Measurements from ENCODE around the gene PMEPA1. TPM values are rescaled to one million over a fixed set of nuclear protein-coding genes. Genes with fewer than 3 reads are reported as not detected.

Gene PMEPA1
- total RNA-seq, 1 donor from 2014 or later: 0.82 TPM

DNA sequence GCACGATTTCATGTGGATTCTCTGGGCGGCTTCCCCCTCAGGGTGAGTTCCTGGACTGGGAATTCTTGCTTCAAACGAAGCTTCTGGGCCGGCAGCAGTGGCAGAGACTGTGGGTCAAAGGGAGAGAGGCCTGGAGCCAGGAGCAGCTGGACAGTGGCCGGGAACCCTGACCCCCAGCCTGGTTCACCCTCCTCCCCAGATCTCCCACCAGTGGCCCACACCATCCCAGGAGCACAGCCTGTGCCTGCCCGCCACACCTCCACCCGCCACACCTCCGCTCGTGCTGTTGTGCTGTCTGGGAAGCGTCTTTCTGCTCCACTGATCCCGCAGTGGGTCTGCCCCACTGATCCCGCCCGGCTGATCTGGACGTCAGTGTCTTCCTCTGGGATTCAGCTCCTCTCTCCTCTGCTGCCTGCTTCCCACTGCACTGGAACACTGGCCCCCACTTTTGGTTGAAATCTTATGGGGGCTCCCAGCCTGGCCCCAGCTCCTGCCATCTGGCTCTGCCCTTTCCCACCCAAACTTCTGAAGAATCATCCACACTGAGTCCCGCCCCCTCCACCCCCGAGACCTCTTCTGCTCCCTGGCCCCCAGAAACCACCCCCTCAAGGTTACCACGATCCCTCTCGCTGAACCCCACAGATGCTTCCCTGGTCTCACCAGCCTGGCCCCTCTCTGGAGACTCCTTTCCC is 99.4 kb downstream of the PMEPA1 start:
- peaks cover 30% of the 10 kb centered on the region for H3K36me3 Mint-ChIP-seq (ENCODE audit: low read depth)
- no peak for DNase-seq
- intact Hi-C loops (cut with micrococcal nuclease): no loop called here
- H3K4me3 Mint-ChIP-seq: no peak overlapping the region
- H3K27ac Mint-ChIP-seq: no peak overlapping the region
- peaks cover 16% of the 10 kb centered on the region for H3K27me3 Mint-ChIP-seq
- no peaks in the 10 kb centered on the region for H3K4me1 Mint-ChIP-seq
- no peaks in the 10 kb centered on the region for H3K9me3 Mint-ChIP-seq

GRCh38 chr20:57609842-57610167 is 100.0 kb downstream of the PMEPA1 start:
- intact Hi-C loops (cut with micrococcal nuclease): no loop called here
- Mint-ChIP-seq H3K4me3 (no peak overlapping the region), H3K36me3 (ENCODE audit: low read depth) (peaks cover 27% of the 10 kb centered on the region), H3K27me3 (peaks cover 15% of the 10 kb centered on the region), H3K9me3 (no peaks in the 10 kb centered on the region), H3K4me1 (peaks cover 5% of the 10 kb centered on the region), H3K27ac (no peak overlapping the region)
- no peak for DNase-seq

DNA sequence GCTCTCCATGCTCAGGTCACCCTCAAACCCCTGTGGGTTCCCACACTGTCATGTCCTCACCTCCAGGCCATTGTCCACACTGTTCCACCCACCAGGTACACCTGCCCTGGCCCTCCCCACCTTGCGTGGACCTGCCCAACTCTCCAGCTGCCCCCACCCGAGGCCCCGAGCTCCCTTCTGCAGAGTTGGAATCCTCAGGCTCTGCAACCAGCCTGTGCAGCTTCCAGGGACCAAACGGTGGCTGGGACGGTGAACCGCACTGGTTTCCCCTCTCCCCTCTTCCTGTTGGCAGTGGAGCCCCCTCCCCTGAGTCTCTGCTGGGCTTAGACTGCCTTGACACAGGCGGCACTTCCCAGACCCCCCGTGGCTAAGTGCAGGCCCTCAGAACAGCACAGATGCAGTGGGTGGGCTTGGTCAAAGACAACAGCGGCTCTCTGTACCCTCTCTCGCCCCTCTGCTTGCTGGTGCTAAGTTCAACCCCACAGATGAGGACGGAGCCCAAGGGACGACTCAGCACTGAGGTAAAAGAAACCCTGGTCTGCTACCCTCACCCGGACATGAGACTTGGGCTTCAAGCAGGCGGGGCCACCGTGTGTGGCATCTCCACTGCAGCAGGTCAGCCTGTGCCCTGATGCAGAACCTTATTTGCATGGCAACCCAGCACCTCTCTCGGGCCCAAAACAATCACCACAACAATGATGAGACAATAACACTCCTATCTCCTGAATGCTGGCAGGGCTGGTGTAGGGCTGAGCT is 100.6 kb downstream of the PMEPA1 start:
- Mint-ChIP-seq H3K9me3 (no peaks in the 10 kb centered on the region), H3K36me3 (ENCODE audit: low read depth) (peaks cover 23% of the 10 kb centered on the region), H3K27ac (no peak overlapping the region), H3K4me1 (peaks cover 5% of the 10 kb centered on the region), H3K4me3 (no peak overlapping the region), H3K27me3 (peaks cover 15% of the 10 kb centered on the region)
- intact Hi-C loops (cut with micrococcal nuclease): no loop called here
- DNase-seq: no peak

DNA sequence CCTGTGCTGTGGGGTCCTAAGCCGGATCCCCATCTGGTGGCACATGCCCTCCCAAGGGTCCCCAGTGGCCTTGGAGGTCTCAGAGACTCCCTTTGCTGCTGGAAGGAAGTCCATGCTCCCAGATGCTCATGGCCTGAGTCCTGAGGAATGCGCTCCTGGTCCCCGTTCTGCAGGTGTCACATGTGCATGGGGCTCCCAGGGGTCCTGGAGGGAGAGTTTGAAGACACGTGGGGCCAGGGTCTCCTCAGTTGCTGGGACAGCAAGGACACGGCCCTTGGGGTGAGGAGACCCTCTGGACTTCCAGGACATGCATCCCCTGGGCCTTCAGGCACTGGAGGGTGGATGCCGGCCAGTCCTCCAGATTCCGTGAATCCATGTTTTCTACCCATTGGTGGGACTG is 101.3 kb downstream of the PMEPA1 start:
- Mint-ChIP-seq H3K4me1 (peaks cover 5% of the 10 kb centered on the region), H3K27me3 (peaks cover 15% of the 10 kb centered on the region), H3K27ac (no peak overlapping the region), H3K36me3 (ENCODE audit: low read depth) (peaks cover 21% of the 10 kb centered on the region), H3K9me3 (no peaks in the 10 kb centered on the region), H3K4me3 (no peak overlapping the region)
- intact Hi-C loops (cut with micrococcal nuclease): no loop called here
- no peak for DNase-seq

DNA sequence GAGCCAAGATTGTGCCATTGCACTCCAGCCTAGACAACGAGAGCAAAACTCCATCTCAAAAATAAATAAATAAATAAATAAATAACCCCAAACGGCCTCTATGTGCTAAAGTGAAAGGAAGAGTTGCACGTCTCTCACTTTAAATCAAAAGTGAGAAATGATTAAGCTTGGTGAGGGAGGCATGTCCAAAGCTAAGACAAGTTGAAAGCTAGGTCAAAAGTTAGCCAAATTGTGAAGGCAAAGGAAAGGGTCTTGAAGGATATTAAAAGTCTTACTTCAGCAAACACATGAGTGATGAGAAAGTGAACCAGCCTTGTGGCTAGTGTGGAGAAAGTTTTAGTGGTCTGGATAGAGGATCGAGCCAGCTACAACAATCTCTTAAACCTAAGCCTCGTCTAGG is 103.9 kb downstream of the PMEPA1 start:
- no peaks in the 10 kb centered on the region for H3K9me3 Mint-ChIP-seq

DNA sequence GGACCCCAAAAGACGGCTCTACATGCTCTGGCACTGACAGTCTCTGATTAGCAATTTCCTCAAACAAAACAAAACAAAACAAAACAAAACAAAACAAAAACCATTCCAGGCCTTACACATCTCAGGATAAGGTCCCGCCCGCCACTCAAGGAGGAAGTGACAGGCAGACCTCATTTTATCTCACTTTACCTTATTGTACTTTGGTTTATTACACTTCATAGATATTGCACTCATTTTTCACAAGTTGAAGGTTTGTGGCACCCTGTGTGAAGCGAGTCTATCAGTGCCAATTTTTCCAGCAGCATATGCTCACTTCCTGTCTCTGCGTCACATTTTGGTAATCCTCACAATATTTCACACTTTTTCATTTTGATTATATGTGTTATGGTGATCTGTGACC is 104.8 kb downstream of the PMEPA1 start:
- Mint-ChIP-seq H3K9me3 (no peaks in the 10 kb centered on the region), H3K27me3 (peaks cover 28% of the 10 kb centered on the region), H3K4me3 (no peak overlapping the region), H3K36me3 (ENCODE audit: low read depth) (peaks cover 11% of the 10 kb centered on the region), H3K4me1 (peaks cover 12% of the 10 kb centered on the region), H3K27ac (no peak overlapping the region)
- no peak for DNase-seq
- intact Hi-C loops (cut with micrococcal nuclease): no loop called here

More for the DNA sequence above, 103.9 kb downstream of the PMEPA1 start:
- intact Hi-C loops (cut with micrococcal nuclease): no loop called here
- DNase-seq: no peak
- Mint-ChIP-seq H3K36me3 (ENCODE audit: low read depth) (peaks cover 16% of the 10 kb centered on the region), H3K4me1 (peaks cover 9% of the 10 kb centered on the region), H3K4me3 (no peak overlapping the region), H3K27me3 (peaks cover 25% of the 10 kb centered on the region), H3K27ac (no peak overlapping the region)

DNA sequence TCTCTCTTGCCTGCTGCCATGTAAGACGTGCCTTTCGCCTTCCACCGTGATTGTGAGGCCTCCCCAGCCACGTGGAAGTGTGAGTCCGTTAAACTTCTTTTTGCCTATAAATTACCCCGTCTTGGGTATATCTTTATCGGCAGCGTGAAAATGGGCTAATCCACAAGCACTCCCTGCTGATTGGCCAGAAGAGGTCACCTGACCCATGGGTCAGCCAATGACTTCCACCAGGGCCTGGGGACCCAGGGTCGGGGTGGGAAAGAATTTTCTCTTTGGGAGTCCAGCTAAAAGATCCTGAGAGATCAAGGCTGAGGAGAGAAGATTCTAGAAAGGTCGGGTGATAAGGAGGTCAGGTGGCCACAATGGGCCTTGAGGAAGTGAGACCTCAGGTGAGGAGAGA is 106.7 kb downstream of the PMEPA1 start:
- Mint-ChIP-seq H3K36me3 (ENCODE audit: low read depth) (peaks cover 4% of the 10 kb centered on the region), H3K27me3 (peaks cover 39% of the 10 kb centered on the region), H3K27ac (no peak overlapping the region), H3K4me1 (peaks cover 13% of the 10 kb centered on the region), H3K4me3 (no peak overlapping the region), H3K9me3 (no peaks in the 10 kb centered on the region)
- intact Hi-C loops (cut with micrococcal nuclease): no loop called here
- no peak for DNase-seq

DNA sequence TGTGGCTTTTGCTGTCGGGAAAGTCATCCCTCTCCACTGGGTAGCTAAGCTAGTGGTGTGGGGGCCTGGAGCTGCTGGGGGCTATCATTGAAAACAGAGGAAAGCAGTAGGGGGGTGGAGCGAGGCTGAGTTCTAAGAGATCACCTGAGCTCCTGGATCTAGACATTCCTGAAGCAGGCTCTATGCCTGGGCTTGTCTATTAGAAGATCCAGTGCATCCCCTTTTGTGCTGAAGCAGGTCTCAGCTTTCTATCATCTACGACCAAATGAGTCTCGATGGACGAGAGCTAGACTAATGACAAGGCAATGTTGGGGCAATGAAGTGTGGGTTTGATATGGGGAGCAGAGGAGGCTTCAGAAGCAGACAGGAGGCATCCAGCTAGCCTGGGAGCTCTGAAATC is 108.1 kb downstream of the PMEPA1 start:
- no peak for DNase-seq
- H3K4me3 Mint-ChIP-seq: no peak overlapping the region
- no peaks in the 10 kb centered on the region for H3K9me3 Mint-ChIP-seq
- intact Hi-C loops (cut with micrococcal nuclease): no loop called here
- peaks cover 33% of the 10 kb centered on the region for H3K27me3 Mint-ChIP-seq
- peaks cover 13% of the 10 kb centered on the region for H3K4me1 Mint-ChIP-seq
- peaks cover 4% of the 10 kb centered on the region for H3K36me3 Mint-ChIP-seq (ENCODE audit: low read depth)
- H3K27ac Mint-ChIP-seq: no peak overlapping the region

DNA sequence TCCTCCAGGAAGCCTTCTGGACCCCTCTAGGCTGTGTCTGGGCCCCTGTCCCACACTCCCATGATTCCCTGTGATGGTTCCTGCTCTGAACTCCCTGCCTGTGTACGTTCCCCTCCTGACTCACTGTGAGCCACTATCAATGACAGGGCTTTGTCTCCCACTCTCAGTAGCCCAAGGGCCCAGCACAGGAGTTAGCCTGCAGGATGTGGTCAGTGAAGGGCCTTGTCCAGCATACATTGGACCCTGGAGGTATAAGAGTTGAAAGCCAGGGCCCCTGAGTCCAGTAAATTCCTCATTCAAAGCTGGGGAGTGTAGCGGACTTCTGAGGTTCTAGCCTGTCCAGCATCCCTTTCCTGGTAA is 108.6 kb downstream of the PMEPA1 start:
- Mint-ChIP-seq H3K27ac (no peak overlapping the region), H3K4me1 (peaks cover 13% of the 10 kb centered on the region), H3K27me3 (peaks cover 33% of the 10 kb centered on the region), H3K36me3 (ENCODE audit: low read depth) (peaks cover 4% of the 10 kb centered on the region), H3K9me3 (no peaks in the 10 kb centered on the region), H3K4me3 (no peak overlapping the region)
- DNase-seq: no peak
- intact Hi-C loops (cut with micrococcal nuclease): no loop called here

DNA sequence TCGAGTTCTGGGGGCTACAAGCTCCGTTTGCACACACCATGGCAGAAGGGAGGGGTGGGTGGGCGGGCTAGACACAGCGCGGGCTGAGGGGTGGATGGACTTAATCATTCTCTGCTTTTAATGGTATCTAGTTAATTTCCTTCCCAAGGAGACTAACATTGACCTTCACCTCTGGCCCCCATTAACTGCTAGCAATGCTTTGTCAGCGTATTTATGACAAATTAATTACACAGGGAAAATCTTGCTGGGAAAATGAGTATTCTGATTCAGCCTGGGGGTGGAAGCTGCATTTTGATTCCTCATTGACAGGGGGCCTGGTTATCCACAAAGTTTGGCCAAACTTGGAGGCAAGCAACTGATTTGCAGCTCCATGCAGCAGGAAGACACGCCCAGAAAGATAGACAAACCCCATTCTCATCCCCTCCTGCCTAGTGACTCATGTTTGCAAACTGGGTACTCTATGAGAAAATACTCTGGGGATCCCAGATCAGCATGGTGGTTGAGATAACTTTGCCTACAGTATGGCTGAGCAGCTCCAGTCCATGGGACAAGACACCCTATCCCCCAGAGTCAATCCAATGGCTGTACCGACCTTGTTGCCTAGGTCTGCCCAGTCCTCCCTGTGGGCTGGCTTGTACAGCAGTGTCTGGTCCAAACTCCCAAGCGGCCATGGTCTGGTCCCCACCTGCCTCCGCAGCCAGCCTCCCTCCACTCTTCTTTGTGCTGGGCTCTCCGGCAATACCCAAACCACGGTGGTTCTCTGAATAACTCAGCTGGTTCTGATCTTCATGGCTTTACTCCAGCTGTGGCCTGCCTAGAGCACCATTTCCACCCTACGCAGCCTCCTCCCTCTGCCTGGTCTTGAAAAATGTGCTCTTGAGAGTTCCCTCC is 109.2 kb downstream of the PMEPA1 start:
- peaks cover 13% of the 10 kb centered on the region for H3K4me1 Mint-ChIP-seq
- H3K4me3 Mint-ChIP-seq: no peak overlapping the region
- DNase-seq: no peak
- no peaks in the 10 kb centered on the region for H3K36me3 Mint-ChIP-seq (ENCODE audit: low read depth)
- intact Hi-C loops (cut with micrococcal nuclease): no loop called here
- H3K9me3 Mint-ChIP-seq: no peaks in the 10 kb centered on the region
- peaks cover 33% of the 10 kb centered on the region for H3K27me3 Mint-ChIP-seq
- no peak overlapping the region for H3K27ac Mint-ChIP-seq

DNA sequence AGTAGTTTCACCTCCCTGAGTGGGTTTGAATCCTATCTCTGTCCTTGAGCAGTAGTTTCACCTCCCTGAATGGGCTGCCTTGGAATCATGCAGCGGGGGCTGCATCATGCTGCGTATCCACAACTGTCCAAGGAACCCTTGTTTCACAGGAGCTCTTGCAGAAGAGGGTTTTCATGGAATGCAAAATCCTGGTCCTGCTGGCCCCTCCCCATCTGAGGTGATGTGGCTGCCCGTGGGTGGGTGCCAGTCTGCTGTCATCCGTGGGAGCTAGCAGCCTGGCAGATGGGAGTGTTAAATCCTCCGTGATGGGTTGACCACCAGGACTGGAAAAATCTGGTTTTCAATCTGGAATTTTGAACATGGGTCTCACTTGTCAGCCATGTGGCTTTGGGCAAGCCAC is 111.3 kb downstream of the PMEPA1 start:
- Mint-ChIP-seq H3K27ac (no peak overlapping the region), H3K36me3 (ENCODE audit: low read depth) (no peaks in the 10 kb centered on the region), H3K4me1 (peaks cover 10% of the 10 kb centered on the region), H3K9me3 (no peaks in the 10 kb centered on the region), H3K27me3 (peaks cover 36% of the 10 kb centered on the region), H3K4me3 (no peak overlapping the region)
- intact Hi-C loops (cut with micrococcal nuclease): loop anchor here (5.0 kb wide), 2 partner anchors 101 to 489 kb away; no protein-coding TSS in a partner anchor
- no peak for DNase-seq
